T-helper 1 cell (primary cell): ENCODE results near the gene SLC4A1AP.
A peak's percentile ranks its signal among the peaks of the same experiment; 100 is the strongest.
"Not testable (repeated sequence)": the region's sequence is repeated elsewhere in the genome, so short reads cannot be mapped to it uniquely, and the experiment has no call there.

Source experiments
- DNase-seq, 5 donors: peaks; one replicate each; pipeline ENCODE4 v3.0.0-alpha.2; 2012 to 2020
- total RNA-seq, 4 donors: gene quantifications; one replicate each; lab custom pipeline; 2026; lab: John Stamatoyannopoulos, UW

Gene SLC4A1AP, protein sequence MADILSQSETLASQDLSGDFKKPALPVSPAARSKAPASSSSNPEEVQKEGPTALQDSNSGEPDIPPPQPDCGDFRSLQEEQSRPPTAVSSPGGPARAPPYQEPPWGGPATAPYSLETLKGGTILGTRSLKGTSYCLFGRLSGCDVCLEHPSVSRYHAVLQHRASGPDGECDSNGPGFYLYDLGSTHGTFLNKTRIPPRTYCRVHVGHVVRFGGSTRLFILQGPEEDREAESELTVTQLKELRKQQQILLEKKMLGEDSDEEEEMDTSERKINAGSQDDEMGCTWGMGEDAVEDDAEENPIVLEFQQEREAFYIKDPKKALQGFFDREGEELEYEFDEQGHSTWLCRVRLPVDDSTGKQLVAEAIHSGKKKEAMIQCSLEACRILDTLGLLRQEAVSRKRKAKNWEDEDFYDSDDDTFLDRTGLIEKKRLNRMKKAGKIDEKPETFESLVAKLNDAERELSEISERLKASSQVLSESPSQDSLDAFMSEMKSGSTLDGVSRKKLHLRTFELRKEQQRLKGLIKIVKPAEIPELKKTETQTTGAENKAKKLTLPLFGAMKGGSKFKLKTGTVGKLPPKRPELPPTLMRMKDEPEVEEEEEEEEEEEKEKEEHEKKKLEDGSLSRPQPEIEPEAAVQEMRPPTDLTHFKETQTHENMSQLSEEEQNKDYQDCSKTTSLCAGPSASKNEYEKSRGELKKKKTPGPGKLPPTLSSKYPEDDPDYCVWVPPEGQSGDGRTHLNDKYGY
- 31.8 to 64.5 (median 52.0) reads per million in 4 donors for total RNA-seq

DNA sequence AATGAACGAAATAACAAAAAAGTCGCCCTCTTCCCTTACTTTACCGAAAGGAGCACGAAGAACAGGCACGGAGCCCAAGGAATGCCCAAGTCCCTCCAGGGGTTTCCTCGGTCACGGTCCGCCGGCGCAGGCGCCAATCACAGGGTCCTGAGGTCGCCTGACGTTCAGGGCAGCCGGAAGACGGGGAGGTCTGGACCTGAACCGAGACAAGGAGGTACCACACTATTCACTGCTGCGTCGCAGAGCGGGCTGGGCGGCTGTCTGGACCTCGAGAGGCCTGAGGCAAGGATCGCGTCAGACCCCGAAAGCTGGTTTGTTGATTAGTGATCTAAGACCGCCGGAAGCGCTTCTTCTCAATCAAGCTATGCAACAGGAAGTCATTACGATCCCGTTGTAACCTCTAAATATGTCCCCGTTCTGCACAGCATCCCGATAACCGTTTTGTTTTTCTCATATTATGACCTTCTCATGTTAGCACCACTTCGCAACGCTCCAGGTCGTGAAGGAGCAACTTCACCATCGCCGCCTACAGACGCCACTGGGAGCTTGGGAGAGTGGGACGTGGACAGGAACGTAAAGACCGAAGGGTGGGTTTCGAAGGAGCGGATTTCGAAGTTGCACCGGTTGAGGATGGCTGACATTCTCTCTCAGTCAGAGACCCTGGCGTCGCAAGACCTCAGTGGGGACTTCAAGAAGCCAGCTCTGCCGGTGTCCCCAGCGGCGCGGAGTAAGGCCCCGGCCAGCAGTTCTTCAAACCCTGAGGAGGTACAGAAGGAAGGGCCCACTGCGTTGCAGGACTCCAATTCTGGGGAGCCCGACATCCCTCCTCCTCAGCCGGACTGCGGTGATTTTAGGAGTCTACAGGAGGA lies at the start of gene SLC4A1AP, which contains the start of gene SUPT7L:
Gene SLC4A1AP, plus strand, starts transcription at position 605 of the 869 bp plus-strand sequence. Its CDS starts 26 bp downstream, at position 631.
Gene SUPT7L, minus strand, starts transcription at position 330 of the 869 bp plus-strand sequence. CDS start 1,422 bp downstream, outside the sequence.
- peak; percentile 46 to 86 (median 61) for DNase-seq

- no peak for DNase-seq
These were observed 49.7 kb upstream of the SLC4A1AP start for GRCh38 chr2:27613985-27614384.

- no peak for DNase-seq
These were observed 48.4 kb upstream of the SLC4A1AP start for GRCh38 chr2:27615316-27615715.

DNA sequence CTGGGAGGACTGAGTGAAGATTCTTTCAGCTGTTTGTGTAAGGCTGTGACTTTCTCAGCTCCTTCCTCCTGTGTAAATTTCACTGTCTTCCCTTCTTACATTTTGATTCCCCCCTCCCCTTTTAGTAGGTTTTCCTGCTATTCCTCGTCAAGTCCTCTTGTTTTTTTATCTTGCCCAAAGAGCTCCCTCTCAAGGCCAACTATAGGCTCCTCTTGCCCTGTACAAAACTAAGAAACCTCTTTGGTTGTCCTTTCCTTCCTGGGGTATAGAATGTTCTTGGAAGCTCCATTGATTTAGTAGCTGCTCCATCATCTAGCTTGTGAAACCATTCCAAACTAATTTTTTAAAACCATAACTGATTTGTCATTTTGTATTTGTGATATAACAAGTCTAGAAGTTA lies 42.2 kb upstream of the SLC4A1AP start:
- DNase-seq, result no peak

GRCh38 chr2:27622921-27623384 lies 40.7 kb upstream of the SLC4A1AP start:
- DNase-seq, result no peak

GRCh38 chr2:27624943-27625342 lies 38.7 kb upstream of the SLC4A1AP start:
- no peak for DNase-seq

DNA sequence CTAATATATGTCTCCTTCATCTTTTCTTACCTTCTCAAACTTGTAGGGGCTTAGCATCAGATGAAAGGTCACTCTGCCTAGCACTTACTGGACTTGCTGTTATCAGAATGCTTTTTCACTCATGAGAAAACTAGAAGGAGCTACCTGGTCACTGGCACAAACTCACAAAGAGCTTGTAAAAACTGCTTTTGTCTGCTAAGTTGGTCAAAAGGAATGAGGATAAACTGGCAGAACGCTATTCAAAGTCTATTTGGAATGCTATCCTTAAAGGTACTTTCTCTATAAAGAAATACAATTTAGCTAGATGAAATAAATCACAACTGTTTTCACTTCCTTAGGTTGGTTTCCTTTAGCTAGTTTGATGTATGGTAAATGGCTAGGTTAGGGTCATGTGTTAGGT lies 37.4 kb upstream of the SLC4A1AP start:
- not testable (repeated sequence) for DNase-seq

DNA sequence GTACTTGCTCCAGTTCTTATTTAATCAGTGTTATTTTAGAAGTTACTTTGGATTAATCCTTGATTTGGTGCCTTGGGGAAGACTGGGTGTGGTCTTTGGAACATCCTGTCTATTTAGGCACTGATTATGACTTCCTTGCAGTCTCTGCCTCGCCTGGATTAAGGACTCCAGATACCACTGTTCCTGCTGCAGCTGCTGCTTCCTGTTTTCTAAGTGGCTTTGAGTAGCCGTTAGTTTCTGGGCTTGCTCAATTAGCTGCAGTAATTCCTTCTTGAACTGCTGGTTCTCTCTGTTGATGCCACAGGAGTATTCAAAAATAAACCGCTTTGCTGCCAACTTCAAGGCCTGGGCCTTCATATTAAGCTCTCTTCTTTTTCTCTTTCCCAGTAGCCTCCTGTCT lies 36.8 kb upstream of the SLC4A1AP start:
- not testable (repeated sequence) for DNase-seq

DNA sequence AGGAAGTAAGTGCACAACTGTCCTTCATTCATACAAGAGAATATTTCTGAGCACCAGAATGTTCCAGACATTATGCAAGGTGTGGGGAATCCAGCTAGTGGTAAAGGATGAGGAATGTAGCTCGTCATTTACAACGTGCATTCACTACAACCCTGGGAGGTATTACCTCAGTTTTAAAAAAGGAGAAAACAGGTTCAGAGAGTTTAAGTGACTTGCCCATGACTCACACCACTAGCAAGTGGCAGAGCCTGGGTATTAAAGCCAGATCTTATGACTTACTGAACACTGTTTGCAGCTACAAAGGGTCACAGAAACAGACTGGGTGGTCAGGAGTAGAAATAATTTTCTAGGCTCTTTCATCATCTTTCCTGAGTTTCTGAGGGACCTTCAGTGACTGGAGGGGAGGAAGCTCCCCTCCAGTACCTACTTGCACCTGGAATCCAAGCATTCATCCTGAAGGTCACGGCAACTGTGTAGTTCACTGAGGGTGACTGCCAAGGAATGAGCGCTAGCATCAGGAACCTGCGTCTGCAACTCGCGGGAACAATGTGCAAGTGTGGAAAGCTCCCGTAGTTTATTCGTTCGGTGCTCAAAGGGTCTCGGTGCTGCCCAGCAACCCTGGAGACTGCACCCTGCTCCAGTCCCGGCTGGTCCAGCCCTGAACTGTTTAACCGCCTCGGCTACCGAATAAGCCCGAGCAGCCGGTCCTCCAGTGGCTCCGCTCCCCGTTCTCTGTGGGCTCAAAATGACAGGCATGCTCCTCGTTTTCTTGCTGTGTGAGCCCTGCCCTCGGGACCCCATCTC lies 35.5 kb upstream of the SLC4A1AP start:
- DNase-seq, result peak in 1 of 5 donors; percentile 7

DNA sequence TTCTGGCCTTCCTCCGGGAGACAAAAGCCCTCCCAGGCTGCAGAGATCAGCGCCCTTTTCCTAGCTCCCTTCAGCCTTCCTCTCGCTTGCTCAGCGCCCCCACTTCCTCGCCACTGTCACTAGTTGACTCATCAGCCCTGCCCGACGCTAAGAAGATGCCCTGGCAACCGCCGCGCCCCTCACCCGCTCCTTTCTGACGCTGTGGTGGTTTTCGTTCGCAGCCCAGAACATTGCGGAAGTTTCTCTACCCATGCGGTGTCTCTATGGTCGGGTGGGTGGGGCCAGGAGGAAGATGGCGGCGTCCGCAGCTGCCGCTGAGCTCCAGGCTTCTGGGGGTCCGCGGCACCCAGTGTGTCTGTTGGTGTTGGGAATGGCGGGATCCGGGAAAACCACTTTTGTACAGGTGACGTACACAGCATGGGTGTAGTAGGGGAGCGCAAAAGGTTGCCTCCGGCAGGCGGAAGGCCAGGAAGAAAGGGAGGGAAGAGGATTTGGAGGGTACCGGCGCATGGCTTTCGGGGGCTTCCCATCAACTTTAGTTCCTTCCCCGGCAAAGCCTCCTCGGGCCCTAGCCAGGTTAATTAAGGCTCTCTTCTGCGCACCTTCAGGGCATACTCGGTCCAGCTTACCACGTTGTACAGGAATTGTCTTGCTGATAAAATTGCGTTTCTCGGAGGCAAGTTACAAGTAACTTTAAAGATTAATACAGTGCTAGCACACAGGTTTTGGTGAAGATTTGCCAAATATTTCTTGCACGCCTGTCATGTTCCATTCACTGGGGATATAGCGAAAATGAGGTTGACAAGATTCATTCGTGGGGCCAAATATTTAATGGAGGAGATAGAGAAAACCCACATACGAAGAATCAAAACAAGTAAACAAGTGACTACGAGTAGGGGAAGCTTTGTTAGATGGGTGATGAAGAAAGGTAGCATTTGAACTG lies 34.7 kb upstream of the SLC4A1AP start, which contains the start of the genes CCDC121 and GPN1:
Gene CCDC121, minus strand, starts transcription at position 246 of the 943 bp plus-strand sequence. CDS start 1,213 bp downstream, outside the sequence.
Gene GPN1, plus strand, starts transcription at position 284 of the 943 bp plus-strand sequence. Its CDS starts 9 bp downstream, at position 293.
- peak; percentile 84 to 96 (median 91) for DNase-seq

GRCh38 chr2:27630257-27630656 lies 33.4 kb upstream of the SLC4A1AP start:
- DNase-seq, result not testable (repeated sequence)

- no peak for DNase-seq
These were observed 29.4 kb upstream of the SLC4A1AP start for GRCh38 chr2:27634291-27634690.

GRCh38 chr2:27636766-27637165 lies 26.9 kb upstream of the SLC4A1AP start:
- no peak for DNase-seq

GRCh38 chr2:27638037-27638637 lies 25.6 kb upstream of the SLC4A1AP start:
- peak in 1 of 5 donors; percentile 62 for DNase-seq

DNA sequence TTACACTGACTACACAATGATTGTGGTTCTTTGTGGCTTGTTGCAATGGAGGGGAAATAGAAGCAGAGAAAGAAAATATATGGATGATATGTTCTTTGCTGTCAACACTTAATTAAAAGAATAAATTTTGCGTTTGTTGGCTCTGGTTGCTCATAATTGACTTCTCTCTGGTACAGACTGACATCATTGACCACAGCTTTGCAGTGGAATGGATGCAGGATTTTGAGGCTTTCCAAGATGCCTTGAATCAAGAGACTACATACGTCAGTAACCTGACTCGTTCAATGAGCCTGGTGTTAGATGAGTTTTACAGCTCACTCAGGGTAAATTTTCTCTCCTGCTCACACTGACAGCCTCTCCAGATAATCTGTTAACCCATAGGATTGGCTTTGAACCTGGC lies 25.0 kb upstream of the SLC4A1AP start:
- peak in 1 of 5 donors; percentile 15 for DNase-seq

- DNase-seq, result no peak
These were observed 22.9 kb upstream of the SLC4A1AP start for GRCh38 chr2:27640722-27641245.

DNA sequence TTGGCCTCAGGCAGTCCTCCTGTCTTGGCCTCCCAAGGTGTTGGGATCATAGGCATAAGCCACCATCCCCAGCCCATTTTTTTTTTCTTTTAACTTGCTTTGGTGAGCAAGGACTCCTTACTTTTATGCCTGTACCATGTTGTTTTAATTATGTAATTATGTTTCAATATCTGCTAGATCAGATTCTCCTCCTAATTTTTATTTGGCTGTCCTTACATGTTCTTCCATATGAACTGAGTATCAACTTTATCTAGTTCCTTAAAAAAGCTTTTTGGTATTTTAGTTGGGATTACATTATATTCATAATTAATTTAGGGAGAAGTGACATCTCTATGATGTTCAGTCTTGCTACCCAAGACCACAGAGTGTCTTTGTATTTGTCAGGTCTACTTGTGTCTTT lies 18.5 kb upstream of the SLC4A1AP start:
- DNase-seq, result no peak

GRCh38 chr2:27647289-27647688 lies 16.4 kb upstream of the SLC4A1AP start:
- no peak for DNase-seq

GRCh38 chr2:27647737-27648136 lies 16.0 kb upstream of the SLC4A1AP start:
- no peak for DNase-seq
